NCI-H187 treated with DMSO at 0.1 percent for 48 hours (cell line): ENCODE data around the gene RAB2B.
A peak's percentile ranks its signal among the peaks of the same experiment; 100 is the strongest.
"Not testable (repeated sequence)": the region's sequence is repeated elsewhere in the genome, so short reads cannot be mapped to it uniquely, and the experiment has no call there.

Experiments used
- DNase-seq: peaks from one replicate; lab custom pipeline; 2025; lab: John Stamatoyannopoulos, UW

RAB2B gene

GRCh38 chr14:21486640-21487087, 9.9 kb upstream of the RAB2B start:
- DNase-seq: no peak

- DNase-seq: no peak
These were observed 235 bp downstream of the RAB2B start for GRCh38 chr14:21476523-21476924.

GRCh38 chr14:21475767-21476522, 814 bp downstream of the RAB2B start:
- no peak for DNase-seq

- DNase-seq: no peak
These were observed 9.1 kb downstream of the RAB2B start for GRCh38 chr14:21467616-21468015.

- DNase-seq: peak; percentile 98
These were observed 20.7 kb downstream of the RAB2B start, which contains the start of gene CHD8 for GRCh38 chr14:21455912-21456667. Gene CHD8, minus strand, starts transcription at chr14:21456123. Its CDS starts 24,480 bp downstream, at chr14:21431643.

- no peak for DNase-seq
These were observed 21.2 kb downstream of the RAB2B start for GRCh38 chr14:21455592-21455911.

- no peak for DNase-seq
These were observed 21.8 kb downstream of the RAB2B start for GRCh38 chr14:21454843-21455544.

GRCh38 chr14:21449899-21450216, 26.9 kb downstream of the RAB2B start:
- DNase-seq: no peak

- DNase-seq: not testable (repeated sequence)
These were observed 34.1 kb downstream of the RAB2B start for GRCh38 chr14:21442657-21443056.

GRCh38 chr14:21440859-21441258, 35.9 kb downstream of the RAB2B start:
- DNase-seq: no peak

GRCh38 chr14:21437063-21437901, 39.5 kb downstream of the RAB2B start:
- peak; percentile 94 for DNase-seq

- DNase-seq: no peak
These were observed 40.1 kb downstream of the RAB2B start for GRCh38 chr14:21436567-21437062.

GRCh38 chr14:21431126-21431525, 45.6 kb downstream of the RAB2B start:
- DNase-seq: no peak

GRCh38 chr14:21428930-21429329, 47.8 kb downstream of the RAB2B start:
- no peak for DNase-seq

GRCh38 chr14:21426692-21427091, 50.1 kb downstream of the RAB2B start:
- DNase-seq: no peak

GRCh38 chr14:21419528-21419927, 57.2 kb downstream of the RAB2B start:
- no peak for DNase-seq

- no peak for DNase-seq
These were observed 61.4 kb downstream of the RAB2B start for GRCh38 chr14:21415329-21415728.

GRCh38 chr14:21414137-21414631, 62.6 kb downstream of the RAB2B start:
- DNase-seq: no peak
